ENCODE measurements around the gene ENTR1.
A peak's percentile ranks its signal among the peaks of the same experiment; 100 is the strongest.
"Not testable (repeated sequence)": the region's sequence is repeated elsewhere in the genome, so short reads cannot be mapped to it uniquely, and the experiment has no call there.

The ENTR1 gene

DNA sequence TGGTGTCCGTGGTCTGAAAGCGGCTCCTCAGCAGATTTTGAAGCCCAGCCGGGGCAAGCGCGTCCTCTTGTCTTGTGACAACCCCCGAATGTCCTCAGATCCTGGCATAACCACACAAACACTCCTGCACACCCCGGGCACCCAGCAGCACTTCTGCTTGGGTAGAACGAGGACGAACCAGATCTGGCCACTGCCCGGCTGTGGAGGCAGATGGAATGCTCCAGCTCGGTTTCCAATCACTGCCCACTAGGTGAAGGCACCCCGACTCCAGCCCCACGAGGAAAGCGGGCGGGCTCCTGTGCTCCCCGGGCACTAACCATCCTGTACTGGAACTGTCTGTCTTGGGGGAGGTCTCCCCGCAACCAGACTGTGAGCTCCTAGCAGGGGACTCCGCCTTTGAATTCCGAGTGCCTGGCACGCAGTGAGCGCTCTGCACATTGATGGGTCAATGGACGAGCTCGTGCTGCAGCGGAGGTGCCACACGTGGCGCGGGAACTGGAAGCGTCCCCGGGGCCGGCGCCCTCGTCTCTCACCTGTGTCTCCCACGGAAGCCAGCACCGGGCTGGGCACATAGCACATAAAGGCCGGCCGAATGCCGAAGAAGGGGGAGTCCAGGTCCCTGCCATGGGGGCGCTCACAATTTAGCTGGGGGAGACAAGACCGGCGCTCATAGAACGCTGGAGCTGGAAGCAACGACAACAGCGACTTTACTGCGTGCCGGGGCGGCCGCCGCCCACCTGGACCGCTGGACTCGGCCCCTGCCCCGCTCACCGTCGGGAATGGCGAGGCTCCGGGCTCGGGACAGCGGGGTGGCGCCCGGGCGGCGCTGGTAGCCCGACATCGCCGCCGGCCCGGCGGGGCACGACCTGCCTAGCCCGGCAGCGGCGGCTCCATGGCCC, 608 bp downstream of the ENTR1 start:
- DNase-seq = peak; percentile 39
- no peaks in the 10 kb centered on the region for H3K9me2 ChIP-seq (replicated peaks; ENCODE audit: insufficient read depth, low read length)
- peaks cover 25% of the 10 kb centered on the region for H3K4me1 ChIP-seq (ENCODE audit: low read length)
- H4K20me1 ChIP-seq (ENCODE audit: insufficient read depth, low read length) = no peaks in the 10 kb centered on the region
- H3K9ac ChIP-seq (ENCODE audit: low read length) = peak overlapping the region; percentile 85
- peak overlapping the region; percentile 86 for H3K4me2 ChIP-seq (ENCODE audit: low read depth, low read length)
- peak overlapping the region; percentile 65 for H2AFZ ChIP-seq (ENCODE audit: low read length)
- H3K79me2 ChIP-seq (ENCODE audit: low read length) = peaks cover 62% of the 10 kb centered on the region
- TF ChIP-seq EZH2 (optimal IDR thresholded peaks at IDR 0.05; ENCODE audit: low read depth, low read length) = no peak
- no peak for TF ChIP-seq EZH2phosphoT487 (IDR thresholded peaks at IDR 0.05; ENCODE audit: low read length)
- TF ChIP-seq, protein P1, sequence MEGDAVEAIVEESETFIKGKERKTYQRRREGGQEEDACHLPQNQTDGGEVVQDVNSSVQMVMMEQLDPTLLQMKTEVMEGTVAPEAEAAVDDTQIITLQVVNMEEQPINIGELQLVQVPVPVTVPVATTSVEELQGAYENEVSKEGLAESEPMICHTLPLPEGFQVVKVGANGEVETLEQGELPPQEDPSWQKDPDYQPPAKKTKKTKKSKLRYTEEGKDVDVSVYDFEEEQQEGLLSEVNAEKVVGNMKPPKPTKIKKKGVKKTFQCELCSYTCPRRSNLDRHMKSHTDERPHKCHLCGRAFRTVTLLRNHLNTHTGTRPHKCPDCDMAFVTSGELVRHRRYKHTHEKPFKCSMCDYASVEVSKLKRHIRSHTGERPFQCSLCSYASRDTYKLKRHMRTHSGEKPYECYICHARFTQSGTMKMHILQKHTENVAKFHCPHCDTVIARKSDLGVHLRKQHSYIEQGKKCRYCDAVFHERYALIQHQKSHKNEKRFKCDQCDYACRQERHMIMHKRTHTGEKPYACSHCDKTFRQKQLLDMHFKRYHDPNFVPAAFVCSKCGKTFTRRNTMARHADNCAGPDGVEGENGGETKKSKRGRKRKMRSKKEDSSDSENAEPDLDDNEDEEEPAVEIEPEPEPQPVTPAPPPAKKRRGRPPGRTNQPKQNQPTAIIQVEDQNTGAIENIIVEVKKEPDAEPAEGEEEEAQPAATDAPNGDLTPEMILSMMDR (IDR thresholded peaks at IDR 0.05; ENCODE audit: low read length) = no peak
- H3K4me3 ChIP-seq (ENCODE audit: low read length) = peak overlapping the region; percentile 80
- 0 out of 2 replicates have a peak, but pooled peaks cover 8% of the 10 kb centered on the region for H3K36me3 ChIP-seq (replicated peaks; ENCODE audit: insufficient read depth, low read length)
- H3K27ac ChIP-seq (ENCODE audit: low read length) = no peak overlapping the region
- no peaks in the 10 kb centered on the region for H3K9me3 ChIP-seq (replicated peaks; ENCODE audit: insufficient read depth, low read length)
- H3K27me3 ChIP-seq (replicated peaks; ENCODE audit: insufficient read depth, low read length) = no peaks in the 10 kb centered on the region
- H3F3A ChIP-seq (ENCODE audit: insufficient read depth, low read length) = 0 out of 2 replicates have a peak, but pooled peaks cover 2% of the 10 kb centered on the region

DNA sequence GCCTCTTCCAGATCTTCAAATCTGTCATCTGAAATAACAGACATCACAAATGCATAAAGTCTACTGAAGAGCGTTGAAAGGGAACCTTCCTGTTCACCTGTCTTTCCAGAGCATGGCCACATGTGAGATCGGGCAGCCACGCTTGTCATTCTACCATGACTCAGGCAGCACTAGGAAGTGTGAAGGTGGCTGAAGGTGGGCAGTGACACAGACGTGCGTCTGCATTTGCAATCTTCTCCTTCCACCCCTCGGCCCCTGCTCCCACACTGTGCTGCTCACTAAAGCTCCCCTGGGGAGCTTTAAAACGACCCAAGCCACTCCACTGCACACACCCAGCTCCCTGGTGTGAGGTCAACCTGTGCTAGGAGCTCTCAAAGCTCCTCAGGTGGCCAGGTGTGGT, 2.5 kb downstream of the ENTR1 start:
- H3K27ac ChIP-seq (ENCODE audit: low read length) = no peak overlapping the region

GRCh38 chr9:136407061-136407460, 3.4 kb downstream of the ENTR1 start:
- Histone ChIP-seq H3K79me2 (ENCODE audit: low read length) (peaks cover 37% of the 10 kb centered on the region), H3K4me1 (ENCODE audit: low read length) (peaks cover 36% of the 10 kb centered on the region)
- not testable (repeated sequence) for H4K20me1 ChIP-seq (ENCODE audit: insufficient read depth, low read length); H3F3A ChIP-seq (ENCODE audit: insufficient read depth, low read length); H3K4me3 ChIP-seq (ENCODE audit: low read length); H3K9me3 ChIP-seq (replicated peaks; ENCODE audit: insufficient read depth, low read length); H3K36me3 ChIP-seq (replicated peaks; ENCODE audit: insufficient read depth, low read length); H3K4me2 ChIP-seq (ENCODE audit: low read depth, low read length); H3K9me2 ChIP-seq (replicated peaks; ENCODE audit: insufficient read depth, low read length); H2AFZ ChIP-seq (ENCODE audit: low read length); DNase-seq; H3K27me3 ChIP-seq (replicated peaks; ENCODE audit: insufficient read depth, low read length); H3K27ac ChIP-seq (ENCODE audit: low read length); H3K9ac ChIP-seq (ENCODE audit: low read length)

More for the DNA sequence above, 2.5 kb downstream of the ENTR1 start:
- no peak for DNase-seq
- TF ChIP-seq EZH2phosphoT487 (IDR thresholded peaks at IDR 0.05; ENCODE audit: low read length) (no peak), EZH2 (optimal IDR thresholded peaks at IDR 0.05; ENCODE audit: low read depth, low read length) (no peak)
- TF ChIP-seq, protein P1 (IDR thresholded peaks at IDR 0.05; ENCODE audit: low read length) = no peak
- H3K36me3 ChIP-seq (replicated peaks; ENCODE audit: insufficient read depth, low read length) = 0 out of 2 replicates have a peak, but pooled peaks cover 5% of the 10 kb centered on the region
- H2AFZ ChIP-seq (ENCODE audit: low read length) = no peak overlapping the region
- H4K20me1 ChIP-seq (ENCODE audit: insufficient read depth, low read length) = no peaks in the 10 kb centered on the region
- H3F3A ChIP-seq (ENCODE audit: insufficient read depth, low read length) = 0 out of 2 replicates have a peak, but pooled peaks cover 4% of the 10 kb centered on the region
- no peak overlapping the region for H3K4me3 ChIP-seq (ENCODE audit: low read length)
- peaks cover 37% of the 10 kb centered on the region for H3K4me1 ChIP-seq (ENCODE audit: low read length)
- H3K4me2 ChIP-seq (ENCODE audit: low read depth, low read length) = no peak overlapping the region
- H3K9me3 ChIP-seq (replicated peaks; ENCODE audit: insufficient read depth, low read length) = no peaks in the 10 kb centered on the region
- H3K9ac ChIP-seq (ENCODE audit: low read length) = no peak overlapping the region
- H3K9me2 ChIP-seq (replicated peaks; ENCODE audit: insufficient read depth, low read length) = no peaks in the 10 kb centered on the region
- no peaks in the 10 kb centered on the region for H3K27me3 ChIP-seq (replicated peaks; ENCODE audit: insufficient read depth, low read length)
- peaks cover 45% of the 10 kb centered on the region for H3K79me2 ChIP-seq (ENCODE audit: low read length)

DNA sequence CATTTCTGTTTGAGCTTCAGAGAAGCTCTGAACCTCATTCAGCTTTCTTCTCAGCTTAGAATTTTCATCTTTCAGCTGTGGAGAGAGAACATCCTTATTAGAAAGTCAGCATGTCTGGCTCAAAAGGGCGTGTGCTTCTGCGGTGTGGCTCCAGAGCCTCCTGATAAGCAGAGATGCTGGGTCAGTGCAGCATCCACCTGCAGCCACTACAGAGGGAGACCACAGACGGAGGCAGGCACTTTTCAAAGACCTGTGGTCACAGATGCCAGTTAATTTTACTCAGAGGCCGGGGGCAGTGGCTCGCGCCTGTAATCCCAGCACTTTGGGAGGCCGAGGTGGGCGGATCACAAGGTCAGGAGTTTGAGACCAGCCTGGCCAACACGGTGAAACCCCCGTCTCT, 4.5 kb downstream of the ENTR1 start:
- Histone ChIP-seq H3K79me2 (ENCODE audit: low read length) (peaks cover 25% of the 10 kb centered on the region), H3K4me1 (ENCODE audit: low read length) (peaks cover 28% of the 10 kb centered on the region)
- H3K4me2 ChIP-seq (ENCODE audit: low read depth, low read length); H3K36me3 ChIP-seq (replicated peaks; ENCODE audit: insufficient read depth, low read length); H3K27me3 ChIP-seq (replicated peaks; ENCODE audit: insufficient read depth, low read length); H3K9me2 ChIP-seq (replicated peaks; ENCODE audit: insufficient read depth, low read length); DNase-seq; H3F3A ChIP-seq (ENCODE audit: insufficient read depth, low read length); H4K20me1 ChIP-seq (ENCODE audit: insufficient read depth, low read length); H3K9ac ChIP-seq (ENCODE audit: low read length); H2AFZ ChIP-seq (ENCODE audit: low read length); H3K9me3 ChIP-seq (replicated peaks; ENCODE audit: insufficient read depth, low read length); H3K4me3 ChIP-seq (ENCODE audit: low read length); H3K27ac ChIP-seq (ENCODE audit: low read length): not testable (repeated sequence)
